ENCODE results near the gene TRIO.

The TRIO gene

DNA sequence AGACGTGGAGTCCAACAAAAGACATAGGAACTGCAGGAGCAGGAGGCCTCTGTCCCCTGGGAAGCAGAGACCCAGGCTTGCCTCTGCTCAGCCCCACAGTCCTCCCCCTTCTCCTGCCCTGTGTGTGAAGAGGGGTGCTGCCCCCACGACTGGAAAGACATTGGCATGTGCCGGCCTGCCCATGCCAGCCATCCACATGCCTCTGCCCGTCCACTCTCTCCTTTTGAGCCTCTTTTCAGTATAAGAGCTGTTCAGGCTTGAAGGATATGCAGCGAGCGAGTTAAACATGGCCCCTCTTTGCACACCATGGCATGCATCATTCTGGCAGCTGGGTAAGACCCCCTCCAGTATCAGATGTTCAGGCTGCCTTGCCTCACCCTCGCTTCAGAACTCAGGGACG is 278.7 kb downstream of the TRIO start:
- no peak for DNase-seq (ENCODE audit: low read depth)
- no peak overlapping the region for H3K4me3 ChIP-seq (ENCODE audit: low read depth, low read length)
- TF ChIP-seq, protein P1, sequence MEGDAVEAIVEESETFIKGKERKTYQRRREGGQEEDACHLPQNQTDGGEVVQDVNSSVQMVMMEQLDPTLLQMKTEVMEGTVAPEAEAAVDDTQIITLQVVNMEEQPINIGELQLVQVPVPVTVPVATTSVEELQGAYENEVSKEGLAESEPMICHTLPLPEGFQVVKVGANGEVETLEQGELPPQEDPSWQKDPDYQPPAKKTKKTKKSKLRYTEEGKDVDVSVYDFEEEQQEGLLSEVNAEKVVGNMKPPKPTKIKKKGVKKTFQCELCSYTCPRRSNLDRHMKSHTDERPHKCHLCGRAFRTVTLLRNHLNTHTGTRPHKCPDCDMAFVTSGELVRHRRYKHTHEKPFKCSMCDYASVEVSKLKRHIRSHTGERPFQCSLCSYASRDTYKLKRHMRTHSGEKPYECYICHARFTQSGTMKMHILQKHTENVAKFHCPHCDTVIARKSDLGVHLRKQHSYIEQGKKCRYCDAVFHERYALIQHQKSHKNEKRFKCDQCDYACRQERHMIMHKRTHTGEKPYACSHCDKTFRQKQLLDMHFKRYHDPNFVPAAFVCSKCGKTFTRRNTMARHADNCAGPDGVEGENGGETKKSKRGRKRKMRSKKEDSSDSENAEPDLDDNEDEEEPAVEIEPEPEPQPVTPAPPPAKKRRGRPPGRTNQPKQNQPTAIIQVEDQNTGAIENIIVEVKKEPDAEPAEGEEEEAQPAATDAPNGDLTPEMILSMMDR (conservative IDR thresholded peaks at IDR 0.05; ENCODE audit: low read depth, low read length), result no peak

DNA sequence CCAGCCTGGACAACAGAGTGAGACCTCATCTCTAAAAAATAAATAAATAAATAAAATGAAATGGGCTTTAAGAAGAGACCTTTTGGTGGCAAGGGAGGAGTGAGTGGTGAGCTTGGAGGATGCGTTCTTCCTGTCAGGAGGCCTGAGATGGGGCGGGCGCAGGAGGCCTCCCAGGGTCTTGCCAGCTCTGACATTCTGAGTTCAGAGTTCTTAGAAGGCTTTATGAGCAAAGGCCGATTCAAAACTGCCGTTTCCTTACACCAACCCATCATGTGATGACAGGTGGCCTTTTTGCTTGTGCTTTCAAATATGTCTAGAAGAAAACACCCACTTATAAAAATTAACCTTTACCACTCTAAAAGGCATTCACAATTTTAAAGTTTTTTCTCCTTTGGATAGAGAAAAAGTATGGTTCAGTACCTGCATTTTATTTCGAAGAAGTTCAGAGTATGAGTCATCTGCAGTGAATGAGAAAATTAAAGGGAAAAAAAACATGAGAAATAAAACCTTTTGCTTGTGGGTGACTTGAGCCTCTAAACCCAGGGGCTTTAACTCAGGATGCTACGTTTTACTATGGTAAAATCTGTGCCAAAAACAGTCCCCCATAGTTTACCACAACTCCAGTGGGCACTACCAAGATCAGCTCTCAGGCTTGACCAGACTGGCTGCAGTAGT is 281.0 kb downstream of the TRIO start:
- TF ChIP-seq, protein P1 (conservative IDR thresholded peaks at IDR 0.05; ENCODE audit: low read depth, low read length), result no peak
- H3K4me3 ChIP-seq (ENCODE audit: low read depth, low read length), result no peak overlapping the region
- DNase-seq (ENCODE audit: low read depth), result no peak

DNA sequence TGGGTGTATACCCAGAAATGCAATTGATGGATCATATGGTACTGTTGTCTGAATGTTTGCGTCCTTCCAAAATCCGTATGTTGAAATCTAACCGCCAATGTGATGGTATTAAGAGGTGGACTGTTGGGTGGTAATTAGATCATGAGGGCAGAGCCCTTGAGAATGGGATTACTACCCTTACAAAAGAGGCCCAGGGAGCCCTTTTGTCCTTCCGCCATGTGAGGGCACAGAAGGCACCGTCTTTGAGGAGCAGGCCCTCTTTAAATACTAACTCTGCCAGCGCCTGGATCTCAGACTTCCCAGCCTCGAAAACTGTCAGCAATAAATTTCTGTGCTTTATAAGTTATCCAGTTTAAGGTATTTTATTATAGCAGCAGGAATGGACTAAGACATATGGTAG is 282.4 kb downstream of the TRIO start:
- DNase-seq (ENCODE audit: low read depth), result no peak
- TF ChIP-seq, protein P1 (conservative IDR thresholded peaks at IDR 0.05; ENCODE audit: low read depth, low read length), result no peak

DNA sequence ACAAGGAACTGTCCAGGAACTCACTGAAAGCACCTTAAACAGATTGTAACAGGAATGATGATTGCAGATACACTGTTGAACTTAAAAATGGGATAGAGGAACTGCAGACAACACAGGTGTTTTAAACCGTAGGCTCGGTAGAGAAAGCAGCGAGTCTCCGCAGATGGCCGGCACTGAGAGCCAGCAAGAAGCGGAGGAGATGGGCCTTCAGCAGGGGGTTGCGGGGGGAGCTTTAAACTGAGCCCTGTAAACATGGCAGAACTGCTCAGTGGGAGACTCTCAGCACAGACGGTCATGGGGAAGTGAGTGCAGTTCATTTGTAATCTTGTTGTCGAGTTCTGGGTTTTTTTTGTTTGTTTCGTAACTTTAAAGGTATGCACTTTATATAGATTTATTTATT is 283.4 kb downstream of the TRIO start:
- no peak overlapping the region for H3K4me3 ChIP-seq (ENCODE audit: low read depth, low read length)
- TF ChIP-seq, protein P1 (conservative IDR thresholded peaks at IDR 0.05; ENCODE audit: low read depth, low read length), result no peak
- DNase-seq (ENCODE audit: low read depth), result no peak

More for the DNA sequence above, 282.4 kb downstream of the TRIO start:
- H3K4me3 ChIP-seq (ENCODE audit: low read depth, low read length), result no peak overlapping the region

DNA sequence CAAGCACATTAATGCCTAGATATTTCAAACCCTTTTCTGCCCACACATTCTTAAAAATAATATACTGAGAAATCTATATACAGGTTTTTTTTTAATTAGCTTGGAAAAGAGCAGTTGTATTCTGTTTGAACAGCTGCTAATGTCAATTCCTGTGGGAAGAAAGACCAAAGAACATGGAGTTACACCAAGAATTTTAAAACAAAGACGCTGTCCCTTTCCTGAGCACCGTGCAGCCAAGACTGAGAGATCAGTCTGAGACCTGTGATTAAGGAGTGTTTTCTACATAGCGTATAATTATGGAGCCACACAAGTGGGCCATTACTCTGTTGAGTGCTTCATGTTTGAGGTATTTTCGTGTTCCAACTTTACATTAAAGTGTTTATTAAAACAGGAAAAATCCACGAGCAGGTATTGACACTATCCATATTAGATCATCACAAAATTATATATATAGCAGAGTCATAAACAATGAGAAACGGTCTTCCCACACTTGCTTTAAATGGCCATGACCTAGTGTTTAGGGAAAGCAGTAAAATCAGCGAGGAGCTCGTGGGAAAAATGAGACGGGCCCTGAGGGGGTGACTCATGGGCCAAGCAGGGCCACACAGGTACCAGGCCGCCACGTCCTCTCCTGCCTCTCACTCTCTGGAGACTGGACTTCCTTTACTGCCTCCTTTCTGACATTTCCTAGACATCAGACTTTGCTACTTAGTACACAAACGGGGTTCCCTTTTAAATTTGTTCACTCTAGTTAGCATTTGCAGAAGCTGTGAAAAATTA is 285.4 kb downstream of the TRIO start:
- no peak overlapping the region for H3K4me3 ChIP-seq (ENCODE audit: low read depth, low read length)
- TF ChIP-seq, protein P1 (conservative IDR thresholded peaks at IDR 0.05; ENCODE audit: low read depth, low read length), result no peak
- peak; percentile 74 for DNase-seq (ENCODE audit: low read depth)

DNA sequence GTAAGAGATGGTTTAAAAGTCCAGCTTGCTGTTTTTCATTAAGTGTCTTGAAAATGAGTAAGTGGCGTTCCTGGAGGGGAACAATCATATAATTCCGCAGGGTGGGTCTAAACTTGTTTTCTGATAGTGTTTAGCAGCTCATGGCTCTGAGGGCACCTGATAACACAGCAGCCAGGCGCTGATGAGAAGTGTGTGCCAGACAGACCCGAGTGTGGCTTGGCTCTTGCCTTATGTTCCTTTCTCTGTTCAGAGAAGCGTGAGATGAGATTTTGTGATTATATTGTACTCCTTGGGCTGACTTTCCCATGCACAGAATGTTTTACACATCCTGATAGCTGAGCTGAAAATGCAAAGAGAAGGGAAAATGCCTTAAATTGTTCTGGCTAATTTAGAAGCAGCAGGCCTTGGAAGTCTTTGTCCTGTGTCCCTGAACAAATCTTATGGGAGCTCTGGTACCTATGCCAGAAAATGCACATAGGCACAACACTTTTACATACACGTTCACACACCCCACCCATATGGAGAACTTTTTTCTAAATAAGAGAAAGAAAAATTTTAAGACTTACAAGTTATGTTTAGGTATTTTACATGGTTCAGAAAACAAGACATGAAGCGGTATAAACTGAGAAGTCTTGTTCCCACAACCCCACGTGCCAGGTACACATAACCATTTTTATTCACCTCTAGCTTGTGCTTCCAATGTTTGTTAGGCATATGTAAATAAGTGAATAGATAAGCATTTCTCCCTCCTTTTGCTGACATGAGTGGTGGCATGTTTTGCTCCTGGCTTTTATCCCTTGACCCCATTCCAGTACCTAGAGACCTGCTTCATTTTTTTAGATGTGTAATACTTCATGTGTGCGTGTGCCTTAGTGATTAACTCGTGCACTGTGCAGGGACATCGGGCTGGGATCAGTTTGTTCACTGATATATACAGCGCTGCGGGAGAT is 286.2 kb downstream of the TRIO start:
- TF ChIP-seq, protein P1 (conservative IDR thresholded peaks at IDR 0.05; ENCODE audit: low read depth, low read length), result no peak
- DNase-seq (ENCODE audit: low read depth), result no peak

More for the DNA sequence above, 286.2 kb downstream of the TRIO start:
- no peak overlapping the region for H3K4me3 ChIP-seq (ENCODE audit: low read depth, low read length)

All from choroid plexus epithelial cell (primary cell).